Hepatic stellate cell (primary cell): Measurements from ENCODE around the gene NGRN.
"Not testable (repeated sequence)": the region's sequence is repeated elsewhere in the genome, so short reads cannot be mapped to it uniquely, and the experiment has no call there.

ENCODE experiments used
- DNase-seq: peaks from one replicate; pipeline ENCODE4 v3.0.0; 2011; ENCODE audit warnings: low spot score

NGRN gene

DNA sequence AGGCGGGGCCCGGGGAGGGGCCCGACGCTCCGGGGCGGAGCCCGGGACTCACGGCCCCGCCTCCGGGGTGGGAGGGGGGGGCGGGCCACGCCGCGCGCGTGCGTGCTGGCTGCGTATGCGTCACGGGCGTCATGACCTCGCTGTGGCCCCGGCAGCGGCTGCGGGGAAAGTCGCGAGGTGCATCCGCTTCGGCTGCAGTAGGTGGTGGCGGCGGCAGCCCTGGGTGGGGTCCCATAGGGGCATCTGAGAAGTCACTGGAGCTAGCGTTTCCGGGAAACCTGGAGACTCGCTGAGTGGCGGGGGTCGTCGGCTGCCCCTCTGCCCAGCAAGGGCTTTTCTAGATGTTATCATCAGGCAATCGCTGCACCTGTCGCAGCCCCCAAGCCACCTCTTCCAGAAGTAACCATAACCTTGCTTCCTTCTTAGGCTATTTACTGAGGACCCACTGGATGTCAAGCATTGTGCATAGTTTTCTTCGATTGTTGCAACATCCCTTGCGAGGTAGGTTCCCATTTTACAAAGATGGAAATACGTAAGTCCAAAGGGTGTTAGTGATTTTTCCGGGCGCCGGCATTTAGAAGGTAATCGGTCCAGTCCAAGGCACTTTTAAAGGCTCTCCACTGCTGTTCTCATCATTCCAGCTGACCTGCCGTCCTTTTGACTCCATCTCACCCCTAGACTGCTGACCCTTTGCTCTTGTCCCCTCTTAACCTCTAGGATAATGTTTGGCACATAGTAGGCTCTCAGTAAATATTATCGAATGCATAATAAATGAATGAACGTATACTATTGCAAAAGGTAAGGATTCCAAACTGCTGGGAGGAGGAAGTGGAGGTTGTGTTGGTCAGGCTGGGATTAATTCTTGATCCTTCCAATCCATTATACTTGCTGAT, 31.1 kb upstream of the NGRN start, which contains the start of gene GDPGP1:
TSS of gene GDPGP1 (plus strand) at position 114 of the 893 bp plus-strand sequence. CDS start 6,700 bp downstream, outside the sequence.
- DNase-seq = no peak

DNA sequence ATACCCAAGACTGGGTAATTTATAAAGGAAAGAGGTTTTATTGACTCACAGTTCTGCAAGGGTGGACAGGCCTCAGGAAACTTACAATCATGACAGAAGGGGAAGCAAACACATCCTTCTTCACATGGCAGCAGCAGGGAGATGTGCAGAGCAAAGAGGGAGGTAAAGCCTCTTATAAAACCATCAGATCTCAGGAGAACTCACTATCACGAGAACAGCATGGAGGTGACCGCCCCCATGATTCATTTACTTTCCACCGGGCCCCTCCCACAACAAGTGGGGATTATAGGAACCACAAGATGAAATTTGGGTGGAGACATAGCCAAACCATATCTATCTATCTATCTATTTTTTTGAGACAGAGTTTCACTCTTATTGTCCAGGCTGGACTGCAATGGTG, 26.1 kb upstream of the NGRN start:
- DNase-seq = no peak

DNA sequence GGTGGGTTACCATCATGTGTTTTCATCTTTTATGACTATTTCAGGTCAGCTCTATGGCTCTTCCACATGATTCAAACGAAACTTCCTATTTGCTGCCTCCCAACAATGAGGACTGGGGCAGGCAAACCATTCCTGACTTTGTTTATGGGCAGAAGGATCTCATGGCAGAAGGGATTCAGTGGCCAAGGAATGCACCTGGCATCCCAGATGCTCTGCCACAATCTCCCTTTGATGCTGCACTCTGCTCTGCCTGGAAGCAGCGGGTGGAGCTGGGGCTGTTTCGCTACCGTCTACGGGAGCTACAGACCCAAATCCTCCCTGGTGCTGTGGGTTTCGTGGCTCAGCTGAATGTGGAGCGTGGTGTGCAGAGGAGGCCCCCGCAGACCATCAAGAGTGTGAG, 24.6 kb upstream of the NGRN start:
- no peak for DNase-seq

DNA sequence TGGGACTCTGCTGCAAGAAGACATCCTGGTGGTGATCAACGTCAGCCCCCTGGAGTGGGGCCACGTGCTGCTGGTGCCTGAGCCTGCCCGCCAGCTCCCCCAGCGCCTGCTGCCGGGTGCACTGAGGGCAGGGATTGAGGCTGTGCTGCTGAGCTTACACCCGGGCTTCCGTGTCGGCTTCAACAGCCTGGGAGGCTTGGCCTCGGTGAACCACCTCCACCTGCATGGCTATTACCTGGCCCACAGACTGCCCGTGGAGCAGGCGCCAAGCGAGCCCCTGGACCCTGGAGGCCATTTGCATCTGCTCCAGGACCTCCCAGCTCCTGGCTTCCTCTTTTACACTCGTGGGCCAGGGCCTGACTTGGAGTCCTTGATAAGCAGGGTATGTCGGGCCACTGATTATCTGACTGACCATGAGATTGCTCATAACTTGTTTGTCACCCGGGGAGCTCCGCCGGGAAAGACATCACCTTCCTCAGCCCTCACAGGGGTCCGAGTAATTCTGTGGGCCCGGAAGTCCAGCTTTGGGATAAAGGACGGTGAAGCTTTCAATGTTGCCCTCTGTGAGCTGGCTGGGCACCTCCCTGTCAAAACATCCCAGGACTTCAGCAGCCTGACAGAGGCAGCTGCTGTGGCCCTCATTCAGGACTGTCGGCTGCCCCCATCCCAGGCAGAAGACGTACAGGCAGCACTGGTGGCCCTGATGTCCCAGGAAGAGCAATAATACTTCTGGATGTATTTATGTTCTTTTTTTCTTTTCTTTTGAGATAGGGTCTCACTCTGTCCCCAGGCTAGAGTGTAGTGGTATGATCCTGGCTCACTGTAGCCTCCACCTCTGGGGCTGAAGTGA, 23.9 kb upstream of the NGRN start:
- no peak for DNase-seq

DNA sequence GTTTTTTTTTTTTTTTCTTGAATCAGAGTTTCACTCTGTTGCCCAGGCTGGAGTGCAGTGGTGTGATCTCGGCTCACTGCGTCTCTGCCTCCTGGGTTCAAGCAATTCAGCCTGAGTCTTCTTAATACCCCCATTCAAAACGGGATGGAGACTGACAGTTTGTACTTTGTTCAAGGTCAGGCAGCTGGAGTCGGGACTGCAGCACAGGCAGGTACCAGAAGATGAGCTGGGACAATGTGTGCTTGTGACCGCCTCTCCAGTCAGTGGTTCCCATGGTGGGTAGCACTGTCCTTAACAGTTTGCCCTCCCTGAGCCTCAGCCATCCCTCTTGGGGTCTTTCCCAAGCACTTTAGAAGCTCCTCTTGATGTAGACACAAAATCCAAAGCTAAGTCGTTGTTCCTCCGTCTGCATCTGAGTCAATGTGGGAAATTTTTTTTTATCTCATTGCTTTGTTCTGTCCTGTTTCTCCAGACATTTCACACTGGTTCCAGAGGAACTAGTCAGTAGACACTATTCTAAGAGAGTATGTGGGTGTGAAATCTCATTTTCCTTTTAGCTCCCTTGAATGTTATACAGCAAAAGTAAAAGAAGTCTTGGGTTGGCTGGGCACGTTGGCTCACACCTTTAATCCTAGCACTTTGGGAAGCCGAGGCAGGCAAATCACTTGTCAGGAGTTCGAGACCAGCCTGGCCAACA, 21.4 kb upstream of the NGRN start:
- DNase-seq = no peak

DNA sequence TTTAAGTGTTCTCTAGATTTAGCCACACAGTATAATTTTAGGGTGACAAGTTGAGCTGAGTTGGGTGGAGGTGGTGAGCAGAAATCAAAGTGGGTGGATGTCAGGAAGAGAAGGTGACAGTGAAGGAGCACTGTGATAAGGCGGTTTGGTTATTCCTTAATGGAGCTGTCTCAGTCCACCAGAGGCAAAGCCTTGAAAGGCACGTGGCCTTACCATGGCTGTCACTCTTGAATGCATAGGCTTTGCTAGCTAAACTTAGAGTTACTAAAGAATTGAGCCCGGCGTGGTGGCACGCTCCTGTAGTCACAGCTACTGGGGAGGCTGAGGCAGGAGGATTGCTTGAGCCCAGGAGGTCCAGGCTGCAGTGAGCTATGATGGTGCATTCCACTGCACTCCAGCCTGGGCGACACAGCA, 16.7 kb upstream of the NGRN start:
- no peak for DNase-seq

DNA sequence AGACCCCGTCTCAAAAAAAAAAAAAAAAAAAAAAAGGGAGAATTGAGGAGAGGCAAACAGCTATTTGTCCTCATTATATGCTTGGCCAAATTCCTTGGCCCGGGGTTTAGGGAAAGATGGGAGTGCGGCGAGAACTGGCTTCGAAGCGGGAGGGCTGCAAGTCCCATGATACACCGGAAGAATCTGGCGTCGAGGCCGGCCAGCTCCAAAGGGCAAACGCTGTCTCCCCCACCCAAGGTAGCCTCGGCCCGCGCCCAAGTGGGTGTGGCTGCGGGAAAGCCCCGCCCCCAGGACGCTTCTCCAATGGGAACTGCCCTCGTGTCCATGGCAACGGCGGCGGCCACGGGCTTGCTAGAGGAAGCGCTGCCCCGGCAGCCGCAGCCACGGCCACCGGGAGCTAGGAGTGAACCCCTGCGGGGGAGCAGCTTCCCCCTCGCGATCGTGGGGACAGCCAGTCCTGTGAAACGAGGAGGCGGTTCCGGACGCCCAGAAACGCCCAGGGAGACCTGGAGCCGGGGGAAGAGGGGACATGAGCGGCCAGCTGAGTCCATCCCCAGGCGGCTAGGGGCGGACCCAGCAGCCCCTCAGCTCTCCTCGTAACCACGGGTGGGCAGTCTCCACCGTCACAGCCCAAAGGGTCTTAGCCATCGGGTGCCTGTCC, 16.1 kb upstream of the NGRN start, which contains the start of gene TTLL13:
TSS of gene TTLL13 (plus strand) at position 354 of the 661 bp plus-strand sequence. CDS start 1,075 bp downstream, outside the sequence.
- DNase-seq = peak; percentile 87

DNA sequence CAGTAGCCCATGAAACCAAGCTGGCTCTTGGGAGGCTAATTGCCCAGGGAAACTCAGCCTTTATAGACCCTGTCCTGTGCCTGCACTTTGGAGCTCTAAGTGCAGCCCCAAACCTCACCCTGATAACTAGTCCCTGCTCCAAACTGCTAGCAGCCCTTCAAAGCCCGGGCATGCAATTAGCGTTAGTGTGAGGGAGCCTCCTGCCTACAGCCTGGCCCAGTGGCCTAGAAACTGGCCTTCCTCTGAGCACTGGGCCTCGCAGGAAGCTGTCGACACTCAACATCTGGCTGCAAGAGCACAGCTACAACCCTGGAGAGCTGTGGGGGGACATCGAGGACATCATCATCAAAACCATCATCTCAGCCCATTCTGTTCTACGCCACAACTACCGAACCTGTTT, 7.7 kb upstream of the NGRN start:
- DNase-seq = no peak

DNA sequence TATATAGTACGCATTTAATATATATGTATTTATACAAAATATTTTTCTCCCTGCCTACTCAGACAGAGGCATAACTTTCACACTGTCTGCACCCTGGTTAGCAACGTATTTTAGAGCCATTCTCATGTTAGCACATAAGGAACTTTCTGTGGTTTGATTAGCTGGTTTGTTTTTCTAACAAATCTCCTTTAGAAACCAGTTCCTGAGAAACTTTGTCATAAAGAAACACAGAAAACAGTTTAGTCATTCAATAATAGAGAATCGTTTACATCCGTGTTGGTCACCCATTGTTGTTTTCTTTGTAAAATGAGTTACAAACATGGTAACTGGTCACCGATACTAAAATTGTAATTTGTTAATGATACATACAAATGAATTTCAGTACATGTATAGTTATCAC, 5.9 kb upstream of the NGRN start:
- no peak for DNase-seq

DNA sequence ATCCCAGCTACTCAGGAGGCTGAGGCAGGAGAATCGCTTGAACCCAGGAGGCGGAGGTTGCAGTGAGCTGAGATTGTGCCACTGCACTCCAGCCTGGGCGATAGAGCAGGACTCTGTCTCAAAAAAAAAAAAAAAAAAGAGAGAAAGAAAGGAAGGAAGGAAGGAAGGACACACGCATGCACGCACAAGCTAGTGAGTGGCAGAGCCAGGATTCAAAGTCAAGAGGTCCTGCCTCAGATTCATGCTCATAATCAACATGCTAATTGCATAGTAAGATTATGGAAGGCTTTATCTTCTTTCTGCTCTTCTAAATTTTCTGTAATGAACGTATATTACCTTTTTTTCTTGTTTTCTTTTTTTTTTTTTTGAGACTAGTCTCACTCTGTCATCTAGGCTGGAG, 4.7 kb upstream of the NGRN start:
- DNase-seq = not testable (repeated sequence)

DNA sequence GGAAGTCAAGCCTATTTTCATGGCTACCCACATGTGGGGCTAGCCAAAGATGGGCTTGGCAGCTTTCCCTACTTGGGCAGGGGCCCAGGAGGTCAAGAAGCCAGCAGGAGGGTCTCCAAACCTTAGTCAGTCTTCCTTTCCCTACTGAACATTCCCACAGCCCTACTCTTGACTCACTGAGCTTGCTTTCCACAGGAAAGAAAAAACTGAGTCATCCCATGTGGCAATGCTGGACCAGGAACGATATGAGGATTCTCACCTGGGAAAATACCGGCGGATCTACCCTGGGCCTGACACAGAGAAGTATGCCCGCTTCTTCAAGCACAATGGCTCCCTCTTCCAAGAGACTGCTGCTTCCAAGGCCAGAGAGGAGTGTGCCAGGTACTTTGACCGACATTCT, 3.7 kb upstream of the NGRN start:
- DNase-seq = no peak

DNA sequence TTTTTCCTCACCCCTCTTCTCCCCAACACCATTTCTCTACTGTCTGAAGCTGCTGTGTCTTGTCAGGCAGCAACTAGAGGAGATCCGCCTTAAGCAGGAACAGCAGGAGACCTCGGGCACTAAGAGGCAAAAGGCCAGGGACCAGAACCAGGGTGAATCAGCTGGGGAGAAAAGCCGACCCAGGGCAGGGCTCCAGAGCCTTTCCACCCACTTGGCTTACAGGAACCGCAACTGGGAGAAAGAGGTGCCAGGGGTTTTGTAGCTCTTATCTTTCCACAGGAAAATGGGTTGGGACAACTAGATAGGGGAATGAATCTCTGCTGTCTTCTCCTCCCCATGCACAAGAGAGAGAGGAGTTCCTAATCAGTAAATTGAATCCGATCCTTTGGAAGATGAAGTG, 3.0 kb upstream of the NGRN start:
- no peak for DNase-seq

DNA sequence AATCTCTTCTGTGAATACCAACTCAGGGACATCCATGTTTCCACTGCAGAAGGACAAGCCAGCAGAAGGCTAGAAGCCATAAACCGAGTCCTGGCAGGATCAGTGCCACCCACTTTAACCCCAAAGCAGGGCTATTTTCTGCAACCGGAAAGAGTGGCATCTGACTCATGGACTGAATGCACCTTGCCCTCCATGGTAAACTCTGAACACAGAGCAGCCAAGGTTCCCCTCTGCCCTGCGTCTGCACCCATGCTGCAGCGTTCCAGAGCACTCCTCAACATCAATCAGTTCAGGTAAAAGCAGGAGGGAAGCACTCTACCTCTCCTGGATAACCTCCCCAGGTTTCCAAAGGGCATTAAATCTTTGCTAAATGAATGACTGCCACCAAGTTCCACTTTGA, 801 bp upstream of the NGRN start:
- no peak for DNase-seq

DNA sequence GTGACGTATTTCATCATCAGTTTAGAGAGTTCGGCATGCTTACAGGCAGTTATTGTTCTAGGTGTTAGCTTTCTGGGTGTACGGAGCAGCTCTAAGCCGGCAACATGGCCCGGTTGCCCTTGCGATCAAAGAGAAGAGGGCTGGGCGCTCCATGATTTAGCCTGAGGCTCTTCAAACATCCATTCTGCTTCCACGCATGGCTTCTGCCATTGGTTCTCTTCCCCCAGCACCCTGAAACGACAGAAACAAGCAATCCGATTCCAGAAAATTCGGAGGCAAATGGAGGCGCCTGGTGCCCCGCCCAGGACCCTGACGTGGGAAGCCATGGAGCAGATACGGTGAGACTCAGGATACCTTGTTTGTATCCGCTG, 574 bp downstream of the NGRN start:
- peak; percentile 25 for DNase-seq

DNA sequence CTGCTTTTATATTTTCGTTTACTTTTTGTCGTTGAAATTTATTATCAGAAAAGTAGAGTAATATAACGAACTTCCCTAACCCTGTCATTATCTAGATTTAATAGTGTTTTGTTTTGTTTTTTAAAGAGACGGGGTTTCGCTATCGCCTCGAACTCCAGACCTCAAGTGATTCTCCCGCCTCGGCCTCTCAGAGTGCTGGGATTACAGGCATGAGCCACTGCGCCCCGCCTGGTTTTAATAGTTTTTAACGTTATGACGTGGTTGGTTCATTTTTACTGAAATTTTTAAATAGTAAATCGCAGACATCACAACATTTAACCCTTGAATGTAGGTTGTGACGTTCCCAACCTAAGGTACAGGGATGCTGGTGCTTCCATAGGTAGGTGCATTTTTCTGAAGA, 1.0 kb downstream of the NGRN start:
- DNase-seq = no peak

DNA sequence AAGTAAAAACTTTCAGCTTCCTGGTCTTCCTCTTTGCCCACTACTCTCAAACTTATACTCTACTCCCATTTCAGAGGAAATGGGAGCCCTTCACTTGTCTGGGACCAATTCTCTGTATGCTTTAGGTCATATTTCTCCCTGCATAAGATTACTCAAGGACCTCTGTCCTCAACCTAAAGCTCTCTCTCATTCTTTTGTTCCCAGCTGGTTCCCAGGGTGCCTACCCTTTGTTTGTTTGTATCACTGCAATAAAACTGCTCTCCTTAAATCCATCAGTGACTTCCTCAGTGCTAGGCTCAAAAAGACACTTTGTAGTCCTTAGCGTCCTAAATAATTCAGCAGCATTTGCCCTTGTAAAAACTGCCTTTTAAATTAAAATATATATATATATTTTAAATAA, 2.9 kb downstream of the NGRN start:
- no peak for DNase-seq

DNA sequence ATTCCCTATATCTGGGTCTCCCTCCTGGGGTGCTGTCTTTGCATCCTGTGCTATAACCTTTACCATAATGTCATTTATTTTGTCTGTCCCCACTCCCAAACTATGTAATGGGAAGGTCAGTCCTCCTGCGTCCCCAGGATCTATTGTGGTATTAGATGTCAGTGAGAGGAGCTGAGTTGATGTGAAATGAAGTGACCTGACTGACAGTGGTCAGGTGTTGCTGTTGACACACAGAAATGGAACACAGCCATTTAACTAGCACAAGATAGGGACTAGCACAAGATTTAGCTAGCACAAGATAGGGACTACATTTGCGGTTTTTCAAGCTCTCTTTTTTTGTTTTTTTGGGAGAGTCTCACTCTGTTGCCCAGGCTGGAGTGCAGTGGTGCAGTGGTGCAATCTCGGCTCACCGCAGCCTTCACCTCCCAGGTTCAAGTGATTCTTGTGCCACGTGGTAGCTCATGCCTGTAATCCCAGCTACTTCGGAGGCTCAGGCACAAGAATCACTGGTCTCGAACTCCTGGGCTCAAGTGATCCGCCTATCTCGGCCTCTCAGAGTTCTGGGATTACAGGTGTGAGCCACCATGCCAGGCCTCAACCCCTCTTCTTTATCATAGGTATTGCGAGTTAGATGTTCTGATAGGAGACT, 5.2 kb downstream of the NGRN start:
- DNase-seq = no peak

DNA sequence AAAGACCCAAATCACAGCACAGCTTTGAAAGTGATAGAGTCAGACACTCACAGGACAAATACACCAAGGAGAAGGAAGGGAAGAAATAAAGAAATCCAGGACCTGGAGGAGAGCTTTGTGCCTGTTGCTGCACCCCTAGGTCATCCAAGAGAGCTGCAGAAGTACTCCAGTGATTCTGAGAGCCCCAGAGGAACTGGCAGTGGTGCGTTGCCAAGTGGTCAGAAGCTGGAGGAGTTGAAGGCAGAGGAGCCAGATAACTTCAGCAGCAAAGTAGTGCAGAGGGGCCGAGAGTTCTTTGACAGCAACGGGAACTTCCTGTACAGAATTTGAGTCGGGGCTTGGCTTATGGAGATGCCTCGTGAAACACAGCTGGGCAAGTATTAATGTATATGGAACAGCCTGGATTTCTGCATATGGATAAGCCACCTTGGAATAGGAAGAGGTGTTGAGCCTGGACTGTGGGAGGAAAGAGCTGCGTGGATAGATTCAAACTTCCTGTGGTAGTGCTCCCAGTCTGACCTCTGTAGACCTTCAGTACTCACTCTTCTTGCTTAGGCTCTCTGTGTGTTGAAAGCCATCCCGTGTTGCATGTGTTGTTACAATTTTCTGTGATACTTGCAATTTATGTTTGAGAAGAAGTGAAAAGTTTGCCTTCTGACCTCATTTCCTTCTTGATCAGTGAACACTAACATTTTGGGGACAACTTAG, 6.1 kb downstream of the NGRN start:
- DNase-seq = no peak

DNA sequence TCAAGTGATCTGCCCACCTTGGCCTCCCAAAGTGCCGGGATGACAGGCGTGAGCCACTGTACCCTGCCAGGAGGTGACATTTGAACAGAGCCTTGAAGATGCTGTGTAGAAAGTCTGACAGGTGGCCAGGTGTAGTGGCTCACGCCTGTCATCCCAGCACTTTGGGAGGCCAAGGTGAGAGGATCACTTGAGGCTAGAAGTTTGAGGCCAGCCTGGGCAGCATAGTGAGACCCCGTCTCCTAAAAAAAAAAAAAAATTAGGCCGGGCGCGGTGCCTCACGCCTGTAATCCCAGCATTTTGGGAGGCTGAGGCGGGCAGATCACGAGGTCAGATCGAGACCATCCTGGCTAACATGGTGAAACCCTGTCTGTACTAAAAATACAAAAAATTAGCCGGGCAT, 13.0 kb downstream of the NGRN start:
- DNase-seq = not testable (repeated sequence)

DNA sequence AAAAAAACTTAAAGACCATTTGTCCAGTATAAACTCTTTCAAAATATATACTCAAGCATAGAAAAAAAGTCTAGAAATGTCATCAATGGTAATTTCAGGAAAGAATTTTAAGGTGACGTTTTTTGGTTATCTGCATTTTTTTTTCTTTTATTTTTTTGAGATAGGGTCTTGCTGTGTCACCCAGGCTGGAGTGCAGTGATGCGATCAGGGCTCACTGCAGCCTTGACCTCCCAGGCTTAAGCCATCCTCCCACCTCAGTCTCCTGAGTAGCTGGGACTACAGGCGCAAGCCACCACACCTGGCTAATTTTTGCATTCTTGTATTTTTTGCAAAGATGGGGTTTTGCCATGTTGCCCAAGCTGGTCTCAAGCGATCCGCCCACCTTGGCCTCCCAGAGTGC, 15.3 kb downstream of the NGRN start:
- DNase-seq = not testable (repeated sequence)

DNA sequence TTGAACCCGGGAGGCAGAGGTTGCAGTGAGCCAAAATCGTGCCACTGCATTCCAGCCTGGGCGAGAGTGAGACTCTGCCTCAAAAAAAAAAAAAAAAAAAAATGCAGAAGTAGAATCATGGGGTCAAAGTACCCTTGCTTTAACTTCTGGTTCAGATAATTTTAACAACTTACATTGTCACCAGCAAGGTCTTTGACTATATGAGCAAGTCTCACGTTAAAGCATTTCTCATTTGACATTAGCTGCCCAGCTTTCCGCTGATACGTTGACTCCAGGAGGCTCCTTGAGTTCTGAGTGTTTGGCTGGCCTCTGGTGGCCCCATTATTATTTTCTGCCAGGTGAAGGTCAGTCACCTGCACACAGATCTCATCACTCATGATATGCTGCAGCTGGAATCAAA, 16.2 kb downstream of the NGRN start:
- DNase-seq = not testable (repeated sequence)
